WERI-Rb-1 (cell line): ENCODE measurements around the gene ADGRF3.

Source experiments
- DNase-seq: peaks from one replicate; pipeline ENCODE4 v3.0.0-alpha.2; 2020
- H3K27ac ChIP-seq: fragments of 250-450 bp; sonication (Bioruptor Pico); 2 replicates; pipeline ENCODE4 v1.5.1; 2020; ENCODE audit warnings: mild to moderate bottlenecking, moderate library complexity
- H3K27me3 ChIP-seq: fragments of 250-450 bp; sonication (Bioruptor Pico); 2 replicates; pipeline ENCODE4 v1.5.1; 2021; ENCODE audit warnings: mild to moderate bottlenecking, low read depth, moderate library complexity; ENCODE audit not compliant: insufficient read depth, severe bottlenecking
- H3K36me3 ChIP-seq: fragments of 250-450 bp; sonication (Bioruptor Pico); 2 replicates; pipeline ENCODE4 v1.5.1; 2020; ENCODE audit warnings: mild to moderate bottlenecking, moderate library complexity
- H3K4me3 ChIP-seq: 2 replicates; pipeline ENCODE4 v1.5.1; 2011; ENCODE audit warnings: low read depth, mild to moderate bottlenecking, control low read depth, low read length
- H3K9me3 ChIP-seq: fragments of 250-450 bp; sonication (Bioruptor Pico); 2 replicates; pipeline ENCODE4 v1.5.1; 2021; ENCODE audit warnings: mild to moderate bottlenecking, moderate library complexity; ENCODE audit not compliant: severe bottlenecking
- CTCF ChIP-seq: IDR thresholded peaks from 2 replicates; pipeline ENCODE4 v1.5.1; 2011; ENCODE audit warnings: low read depth, mild to moderate bottlenecking, control low read depth, inconsistent platforms, low read length

ADGRF3 gene

GRCh38 chr2:26285931-26286330 is 60.7 kb downstream of the ADGRF3 start:
- no peak for TF ChIP-seq CTCF
- H3K36me3 ChIP-seq: peaks cover 40% of the 10 kb centered on the region
- H3K4me3 ChIP-seq: no peak overlapping the region
- DNase-seq: no peak
- H3K9me3 ChIP-seq: no peaks in the 10 kb centered on the region
- no peaks in the 10 kb centered on the region for H3K27me3 ChIP-seq
- H3K27ac ChIP-seq: no peak overlapping the region

GRCh38 chr2:26284132-26284531 is 62.5 kb downstream of the ADGRF3 start:
- no peak overlapping the region for H3K27ac ChIP-seq
- no peaks in the 10 kb centered on the region for H3K27me3 ChIP-seq
- peaks cover 40% of the 10 kb centered on the region for H3K36me3 ChIP-seq
- TF ChIP-seq CTCF: no peak
- no peaks in the 10 kb centered on the region for H3K9me3 ChIP-seq
- no peak for DNase-seq
- no peak overlapping the region for H3K4me3 ChIP-seq

GRCh38 chr2:26283606-26284005 is 63.0 kb downstream of the ADGRF3 start:
- DNase-seq: no peak
- no peaks in the 10 kb centered on the region for H3K9me3 ChIP-seq
- H3K27ac ChIP-seq: no peak overlapping the region
- H3K4me3 ChIP-seq: no peak overlapping the region
- H3K27me3 ChIP-seq: no peaks in the 10 kb centered on the region
- H3K36me3 ChIP-seq: peaks cover 43% of the 10 kb centered on the region
- no peak for TF ChIP-seq CTCF

GRCh38 chr2:26281226-26281625 is 65.4 kb downstream of the ADGRF3 start:
- TF ChIP-seq CTCF: no peak
- no peaks in the 10 kb centered on the region for H3K9me3 ChIP-seq
- DNase-seq: no peak
- peaks cover 40% of the 10 kb centered on the region for H3K36me3 ChIP-seq
- H3K4me3 ChIP-seq: no peak overlapping the region
- no peaks in the 10 kb centered on the region for H3K27me3 ChIP-seq
- no peak overlapping the region for H3K27ac ChIP-seq

- Histone ChIP-seq H3K27me3 (no peaks in the 10 kb centered on the region), H3K27ac (no peak overlapping the region), H3K36me3 (peaks cover 37% of the 10 kb centered on the region), H3K9me3 (no peaks in the 10 kb centered on the region), H3K4me3 (no peak overlapping the region)
- no peak for TF ChIP-seq CTCF
- no peak for DNase-seq
Measured at GRCh38 chr2:26279886-26280285, 66.7 kb downstream of the ADGRF3 start.

GRCh38 chr2:26276484-26277227 is 69.9 kb downstream of the ADGRF3 start:
- no peak for DNase-seq
- Histone ChIP-seq H3K4me3 (no peak overlapping the region), H3K27me3 (no peaks in the 10 kb centered on the region), H3K9me3 (no peaks in the 10 kb centered on the region), H3K36me3 (peaks cover 14% of the 10 kb centered on the region), H3K27ac (no peak overlapping the region)
- TF ChIP-seq CTCF: no peak
